ENCODE results near the gene STAT4. TPM values are rescaled to one million over a fixed set of nuclear protein-coding genes. Genes with fewer than 3 reads are reported as not detected.

Gene STAT4
- polyA plus RNA-seq, 1 donor (not counting 4 experiments of a cell fraction or from before 2014, with no cell fraction given), result 2.0 TPM

- Histone ChIP-seq H3K4me3 (ENCODE audit: control insufficient read depth in 2 of 3, extremely low read depth in 1 of 3, insufficient read depth in 2 of 3, low read depth in 1 of 3, low read length in 3 of 3) (no peak overlapping the region), H2AFZ (ENCODE audit: control insufficient read depth, low read length) (no peak overlapping the region), H3K27ac (ENCODE audit: control insufficient read depth, insufficient read depth, low read length) (no peak overlapping the region), H3K9ac (ENCODE audit: control insufficient read depth, extremely low read depth, insufficient read depth, low read length) (no peak overlapping the region), H3K4me1 (ENCODE audit: control insufficient read depth, extremely low read depth, insufficient read depth, low read length) (no peaks in the 10 kb centered on the region), H3K4me2 (ENCODE audit: control insufficient read depth, extremely low read depth, insufficient read depth, low read depth, low read length) (no peak overlapping the region), H3K9me3 (ENCODE audit: control insufficient read depth, low read depth, low read length) (no peaks in the 10 kb centered on the region), H4K20me1 (ENCODE audit: control insufficient read depth, extremely low read depth, insufficient read depth, low read length) (no peaks in the 10 kb centered on the region), H3K9me1 (ENCODE audit: control insufficient read depth, extremely low read depth, insufficient read depth, low read length) (no peaks in the 10 kb centered on the region), H3K27me3 (ENCODE audit: control insufficient read depth, extremely low read depth, insufficient read depth, low read length) (no peaks in the 10 kb centered on the region), H3K79me2 (ENCODE audit: control insufficient read depth, insufficient read depth, low read length) (no peaks in the 10 kb centered on the region), H3K36me3 (ENCODE audit: control insufficient read depth in 2 of 2, extremely low read depth in 1 of 2, insufficient read depth in 2 of 2, low read length in 2 of 2) (no peaks in the 10 kb centered on the region)
- FAIRE-seq (no peak), DNase-seq (ENCODE audit: low read depth, low spot score) (no peak)
- dilution Hi-C loops (cut with MboI; ENCODE audit: extremely low pct_ligation_motif_present, low sequenced_read_pairs), result no loop called here
- TF ChIP-seq CTCF (optimal IDR thresholded peaks at IDR 0.05 in 1 of 3, IDR thresholded peaks at IDR 0.05 in 1 of 3, conservative IDR thresholded peaks at IDR 0.05 in 1 of 3; ENCODE audit: extremely low read depth in 1 of 3, insufficient read depth in 2 of 3, low read length in 3 of 3) (no peak), EZH2 (IDR thresholded peaks at IDR 0.05; ENCODE audit: low read length) (no peak)
Observed at GRCh38 chr2:191066919-191067233, 83.9 kb downstream of the STAT4 start.

GRCh38 chr2:191066197-191066918, 84.4 kb downstream of the STAT4 start:
- Histone ChIP-seq H4K20me1 (ENCODE audit: control insufficient read depth, extremely low read depth, insufficient read depth, low read length) (no peaks in the 10 kb centered on the region), H2AFZ (ENCODE audit: control insufficient read depth, low read length) (no peak overlapping the region), H3K27ac (ENCODE audit: control insufficient read depth, insufficient read depth, low read length) (no peak overlapping the region), H3K36me3 (ENCODE audit: control insufficient read depth in 2 of 2, extremely low read depth in 1 of 2, insufficient read depth in 2 of 2, low read length in 2 of 2) (no peaks in the 10 kb centered on the region), H3K9ac (ENCODE audit: control insufficient read depth, extremely low read depth, insufficient read depth, low read length) (no peak overlapping the region), H3K4me1 (ENCODE audit: control insufficient read depth, extremely low read depth, insufficient read depth, low read length) (no peaks in the 10 kb centered on the region), H3K4me3 (ENCODE audit: control insufficient read depth in 2 of 3, extremely low read depth in 1 of 3, insufficient read depth in 2 of 3, low read depth in 1 of 3, low read length in 3 of 3) (no peak overlapping the region), H3K9me3 (ENCODE audit: control insufficient read depth, low read depth, low read length) (no peaks in the 10 kb centered on the region), H3K79me2 (ENCODE audit: control insufficient read depth, insufficient read depth, low read length) (no peaks in the 10 kb centered on the region), H3K27me3 (ENCODE audit: control insufficient read depth, extremely low read depth, insufficient read depth, low read length) (no peaks in the 10 kb centered on the region), H3K4me2 (ENCODE audit: control insufficient read depth, extremely low read depth, insufficient read depth, low read depth, low read length) (no peak overlapping the region), H3K9me1 (ENCODE audit: control insufficient read depth, extremely low read depth, insufficient read depth, low read length) (no peaks in the 10 kb centered on the region)
- DNase-seq (ENCODE audit: low read depth, low spot score), result no peak
- no peak for FAIRE-seq
- TF ChIP-seq EZH2 (IDR thresholded peaks at IDR 0.05; ENCODE audit: low read length) (no peak), CTCF (optimal IDR thresholded peaks at IDR 0.05 in 1 of 3, IDR thresholded peaks at IDR 0.05 in 1 of 3, conservative IDR thresholded peaks at IDR 0.05 in 1 of 3; ENCODE audit: extremely low read depth in 1 of 3, insufficient read depth in 2 of 3, low read length in 3 of 3) (no peak)
- dilution Hi-C loops (cut with MboI; ENCODE audit: extremely low pct_ligation_motif_present, low sequenced_read_pairs), result no loop called here

All from keratinocyte (primary cell).